22Rv1 (cell line): ENCODE data around the gene CA5A.

Source experiments
- CTCF ChIP-seq: fragments of 450-650 bp; IDR thresholded peaks from 2 replicates; pipeline ENCODE4 v1.5.1; 2017; ENCODE audit warnings: mild to moderate bottlenecking
- ZFX ChIP-seq: fragments of 450-650 bp; IDR thresholded peaks from 2 replicates; pipeline ENCODE4 v1.6.1; 2017; ENCODE audit warnings: antibody characterized with exemption, borderline replicate concordance

GRCh38 chr16:87930456-87930855 is 5.9 kb downstream of the CA5A start:
- TF ChIP-seq CTCF (no peak), ZFX (no peak)
